T follicular helper cell (primary cell): ENCODE results near the gene CACNA1E.

Experiments used
- DNase-seq: peaks from one replicate; pipeline ENCODE4 v3.0.0-alpha.2; 2020; ENCODE audit warnings: low read depth

CACNA1E gene

GRCh38 chr1:181768211-181768929 lies 285.1 kb downstream of the CACNA1E start:
- no peak for DNase-seq

DNA sequence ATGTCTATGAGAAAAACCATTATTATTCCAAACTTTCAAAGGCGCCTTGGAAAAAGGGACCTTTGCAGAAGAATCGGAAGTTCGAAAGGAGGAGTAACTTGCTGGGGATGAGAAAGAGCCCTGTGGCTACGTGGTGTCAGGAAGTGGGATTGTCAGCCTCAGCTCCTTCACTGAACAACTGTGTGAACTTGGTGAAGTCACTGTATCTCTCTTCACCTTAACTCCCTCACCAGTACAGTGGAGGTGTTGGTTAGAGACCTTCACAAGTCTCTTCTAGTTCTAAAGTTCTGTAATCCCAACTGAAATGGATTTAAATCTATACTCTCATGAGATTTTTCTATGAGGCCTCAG lies 285.6 kb downstream of the CACNA1E start:
- DNase-seq: no peak

DNA sequence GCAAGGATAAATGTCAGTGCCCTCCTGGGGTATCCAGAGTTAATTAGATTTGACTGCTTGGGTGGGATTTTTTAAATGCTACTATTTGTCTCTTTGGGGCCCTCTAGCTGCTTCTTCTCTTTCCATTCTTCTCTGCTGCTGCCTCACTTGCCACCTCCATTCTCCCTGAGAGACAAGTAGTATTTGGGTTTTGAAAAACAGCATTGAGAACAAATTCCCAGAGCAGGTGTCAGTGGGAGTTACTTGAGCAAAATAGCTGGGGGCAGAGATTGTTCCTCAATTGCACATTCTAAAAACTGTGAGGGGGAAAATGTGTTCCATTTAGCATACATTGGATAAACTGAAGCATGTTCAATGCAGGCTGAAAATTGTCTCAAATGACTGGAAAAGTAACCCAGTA lies 286.5 kb downstream of the CACNA1E start:
- no peak for DNase-seq

DNA sequence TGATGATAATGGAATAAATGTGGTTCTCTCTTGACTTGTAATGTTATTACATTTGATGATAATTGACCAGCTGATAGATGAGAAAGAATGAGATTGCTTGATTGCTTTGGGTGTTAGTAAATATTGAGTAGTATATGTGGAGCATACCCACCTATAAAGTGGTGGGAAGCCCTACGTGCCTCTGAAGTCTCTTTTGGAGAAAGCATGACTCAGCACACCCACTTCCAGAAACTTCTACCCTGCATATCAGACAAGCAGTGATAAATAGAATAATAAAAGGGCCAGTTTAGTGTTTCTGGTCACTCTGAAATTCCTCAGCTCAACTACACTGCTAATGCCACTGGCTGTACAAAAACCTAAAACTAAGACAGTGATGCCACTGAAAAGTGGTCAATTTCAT lies 289.4 kb downstream of the CACNA1E start:
- no peak for DNase-seq

GRCh38 chr1:181776044-181776443 lies 292.7 kb downstream of the CACNA1E start:
- no peak for DNase-seq

DNA sequence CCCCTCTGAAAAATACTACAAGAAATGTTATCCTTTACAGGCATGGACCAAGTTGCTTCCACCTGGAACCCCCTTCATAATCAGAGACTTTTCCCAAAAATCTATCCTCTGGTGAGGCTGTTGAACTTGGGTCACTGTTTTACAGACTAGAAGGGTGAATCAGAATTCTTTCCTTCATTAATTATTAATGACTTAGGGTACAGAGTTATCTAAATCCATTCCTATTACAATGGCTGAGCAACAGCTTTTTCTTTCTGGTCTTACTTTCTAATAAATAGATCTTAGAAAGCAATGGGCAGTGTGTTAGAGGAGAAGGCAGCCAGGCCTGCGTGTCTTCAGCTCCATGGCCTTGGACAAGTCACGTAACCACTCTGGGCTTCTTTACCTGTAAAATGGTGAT lies 294.0 kb downstream of the CACNA1E start:
- no peak for DNase-seq

- DNase-seq: no peak
Measured at GRCh38 chr1:181777812-181778211, 294.5 kb downstream of the CACNA1E start.

GRCh38 chr1:181778640-181779260 lies 295.4 kb downstream of the CACNA1E start:
- no peak for DNase-seq

- no peak for DNase-seq
Measured at GRCh38 chr1:181779343-181779742, 296.0 kb downstream of the CACNA1E start.

- DNase-seq: no peak
Measured at GRCh38 chr1:181783208-181783607, 299.9 kb downstream of the CACNA1E start.

- DNase-seq: no peak
Measured at GRCh38 chr1:181784039-181784683, 300.8 kb downstream of the CACNA1E start.

GRCh38 chr1:181789395-181789794 lies 306.1 kb downstream of the CACNA1E start:
- DNase-seq: no peak

- DNase-seq: no peak
Measured at GRCh38 chr1:181791721-181792120, 308.4 kb downstream of the CACNA1E start.

DNA sequence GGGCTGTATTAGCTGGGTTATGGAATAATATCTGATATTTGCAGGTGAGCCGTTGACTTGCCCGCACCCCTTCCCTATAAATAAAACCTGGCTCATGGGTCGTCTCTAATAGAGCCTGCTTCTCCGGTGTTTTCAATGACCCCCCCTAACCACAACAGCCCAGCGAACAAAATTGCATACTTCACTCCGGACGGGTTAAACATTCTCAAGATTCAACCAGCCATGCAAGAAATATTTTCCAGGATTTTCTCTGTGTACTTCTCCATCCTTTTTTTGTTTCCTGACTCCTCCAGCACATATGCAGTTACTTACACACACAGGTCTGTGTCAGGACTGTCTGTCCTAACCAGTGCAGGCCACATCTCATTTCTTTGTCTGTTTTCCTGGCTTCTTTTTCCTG lies 310.5 kb downstream of the CACNA1E start:
- no peak for DNase-seq

DNA sequence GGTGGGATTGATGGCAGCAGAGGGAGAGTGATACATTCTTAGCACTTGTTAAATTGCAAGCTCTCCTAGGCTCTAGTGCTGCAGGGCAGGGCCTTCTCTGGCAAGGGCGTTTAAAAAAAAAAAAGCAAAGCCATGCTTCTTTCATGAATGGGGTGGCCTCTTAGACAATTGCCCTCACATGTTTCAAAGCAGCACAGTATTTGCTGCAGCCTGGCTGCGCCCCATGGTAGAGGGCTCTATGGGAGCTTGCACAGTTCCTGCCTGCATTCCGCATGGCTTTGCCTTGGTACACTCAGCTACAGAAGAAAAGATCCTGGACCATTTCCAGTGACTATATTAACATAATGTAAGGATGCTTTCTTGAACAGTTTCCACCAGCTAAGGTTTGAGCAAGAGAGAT lies 311.0 kb downstream of the CACNA1E start:
- DNase-seq: no peak

DNA sequence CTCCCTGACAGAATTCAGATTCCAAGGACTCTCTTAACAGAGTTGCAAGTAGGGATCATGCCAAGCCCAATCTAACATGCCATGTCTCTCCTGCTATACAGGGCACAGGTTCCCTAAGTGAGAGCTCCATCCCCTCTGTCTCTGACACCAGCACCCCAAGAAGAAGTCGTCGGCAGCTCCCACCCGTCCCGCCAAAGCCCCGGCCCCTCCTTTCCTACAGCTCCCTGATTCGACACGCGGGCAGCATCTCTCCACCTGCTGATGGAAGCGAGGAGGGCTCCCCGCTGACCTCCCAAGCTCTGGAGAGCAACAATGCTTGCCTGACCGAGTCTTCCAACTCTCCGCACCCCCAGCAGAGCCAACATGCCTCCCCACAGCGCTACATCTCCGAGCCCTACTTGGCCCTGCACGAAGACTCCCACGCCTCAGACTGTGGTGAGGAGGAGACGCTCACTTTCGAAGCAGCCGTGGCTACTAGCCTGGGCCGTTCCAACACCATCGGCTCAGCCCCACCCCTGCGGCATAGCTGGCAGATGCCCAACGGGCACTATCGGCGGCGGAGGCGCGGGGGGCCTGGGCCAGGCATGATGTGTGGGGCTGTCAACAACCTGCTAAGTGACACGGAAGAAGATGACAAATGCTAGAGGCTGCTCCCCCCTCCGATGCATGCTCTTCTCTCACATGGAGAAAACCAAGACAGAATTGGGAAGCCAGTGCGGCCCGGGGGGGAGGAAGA lies 315.0 kb downstream of the CACNA1E start:
- no peak for DNase-seq

- DNase-seq: no peak
Measured at GRCh38 chr1:181801617-181802016, 318.3 kb downstream of the CACNA1E start.

DNA sequence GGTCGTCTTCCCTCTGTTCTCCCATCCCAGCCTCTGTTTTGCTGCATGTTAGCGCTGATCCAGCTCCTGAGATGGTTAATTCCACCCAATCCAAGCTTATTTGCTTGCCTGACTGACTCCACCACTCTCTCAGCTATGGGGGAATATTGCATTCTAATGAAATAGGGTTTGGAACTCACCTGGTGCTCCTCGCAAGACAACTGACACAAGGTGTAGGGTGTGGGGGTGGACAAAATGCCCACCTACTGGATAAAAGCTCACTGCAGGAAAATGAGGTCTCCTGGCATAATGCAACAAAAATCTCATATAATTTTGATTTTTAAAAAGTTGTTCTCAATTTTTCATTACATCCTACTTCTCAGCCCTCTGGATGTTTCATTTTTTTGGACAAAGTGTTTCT lies 319.1 kb downstream of the CACNA1E start:
- no peak for DNase-seq

DNA sequence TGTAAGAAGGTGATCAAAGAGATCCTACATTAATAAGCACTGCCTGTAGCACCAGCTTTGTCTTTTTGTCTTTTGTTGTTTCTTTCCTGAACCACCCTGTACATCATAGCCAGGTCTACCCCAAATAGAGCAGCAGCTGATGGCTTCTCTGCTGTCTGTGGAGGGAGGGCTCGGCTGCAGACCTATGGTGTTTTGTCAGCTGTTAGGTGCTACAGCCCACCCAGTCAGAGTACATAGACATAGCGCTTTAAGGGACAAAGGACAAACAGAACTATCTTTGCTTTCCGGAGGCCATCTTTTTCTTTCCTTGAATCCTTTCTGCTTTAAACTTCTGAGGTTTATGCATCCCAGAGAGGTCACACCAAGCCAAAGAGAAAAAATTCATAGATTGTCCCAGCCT lies 320.1 kb downstream of the CACNA1E start:
- no peak for DNase-seq

GRCh38 chr1:181804989-181805388 lies 321.7 kb downstream of the CACNA1E start:
- DNase-seq: no peak

GRCh38 chr1:181806746-181807145 lies 323.4 kb downstream of the CACNA1E start:
- no peak for DNase-seq

DNA sequence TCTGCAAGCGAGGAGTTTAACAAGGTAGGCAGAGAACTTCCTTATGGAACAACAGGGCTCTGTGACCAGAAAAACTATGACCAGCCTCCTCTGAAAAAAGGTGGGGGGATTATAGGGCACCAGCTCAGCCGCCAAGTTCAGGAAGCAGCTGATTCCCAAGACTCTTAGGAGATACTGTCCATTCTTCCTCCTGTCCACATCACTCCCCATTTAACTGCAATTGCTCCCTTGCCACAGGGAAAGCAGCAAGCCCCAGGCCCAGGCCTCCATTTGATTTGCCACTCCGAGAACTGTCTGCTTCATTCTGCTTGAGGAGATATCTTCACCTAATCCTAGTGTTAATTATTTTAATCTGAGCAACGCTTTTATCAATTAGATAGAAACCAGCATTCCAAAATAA lies 323.9 kb downstream of the CACNA1E start:
- DNase-seq: no peak
